ENCODE data around the gene CARD11.
A peak's percentile ranks its signal among the peaks of the same experiment; 100 is the strongest.
"Not testable (repeated sequence)": the region's sequence is repeated elsewhere in the genome, so short reads cannot be mapped to it uniquely, and the experiment has no call there.

CARD11 gene

DNA sequence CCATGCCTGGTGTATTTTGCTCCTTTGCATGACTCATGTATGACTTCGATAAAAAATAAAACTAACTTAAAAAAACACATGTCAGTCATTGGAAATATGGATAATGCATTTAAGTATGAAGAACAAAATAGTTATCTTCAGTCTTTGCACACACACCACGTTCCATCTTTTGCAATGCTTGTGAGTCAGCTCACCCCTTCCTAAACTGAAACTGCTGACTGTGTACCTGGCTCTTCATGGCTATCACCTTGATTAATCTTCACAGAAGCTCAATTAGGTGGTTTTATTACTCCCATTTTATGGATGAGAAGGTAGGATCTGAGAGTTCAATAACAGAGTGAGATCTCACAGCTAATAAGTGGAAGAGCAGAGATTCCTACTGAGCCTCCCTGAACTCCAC is 79.5 kb downstream of the CARD11 start:
- no peak for DNase-seq (ENCODE audit: low spot score)

DNA sequence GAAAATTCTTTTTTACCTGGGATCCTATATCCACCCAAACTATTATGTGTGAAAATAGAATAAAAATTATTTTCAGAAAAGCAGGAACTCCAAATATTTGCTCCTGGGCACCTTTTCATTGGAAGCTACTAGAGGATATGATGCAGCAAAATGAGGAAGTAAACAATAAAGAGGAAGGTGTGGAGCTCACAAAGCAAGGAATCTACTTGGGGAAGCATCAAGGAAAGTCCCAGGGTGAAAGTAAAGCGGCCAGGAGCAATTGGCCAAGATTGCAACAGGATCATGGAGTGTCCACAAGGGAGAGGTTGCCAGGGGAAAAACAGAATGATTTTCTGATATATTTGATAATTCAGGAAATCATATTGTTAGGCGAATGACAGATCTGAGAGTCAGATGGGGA is 80.8 kb downstream of the CARD11 start:
- peak; percentile 8 for DNase-seq (ENCODE audit: low spot score)

DNA sequence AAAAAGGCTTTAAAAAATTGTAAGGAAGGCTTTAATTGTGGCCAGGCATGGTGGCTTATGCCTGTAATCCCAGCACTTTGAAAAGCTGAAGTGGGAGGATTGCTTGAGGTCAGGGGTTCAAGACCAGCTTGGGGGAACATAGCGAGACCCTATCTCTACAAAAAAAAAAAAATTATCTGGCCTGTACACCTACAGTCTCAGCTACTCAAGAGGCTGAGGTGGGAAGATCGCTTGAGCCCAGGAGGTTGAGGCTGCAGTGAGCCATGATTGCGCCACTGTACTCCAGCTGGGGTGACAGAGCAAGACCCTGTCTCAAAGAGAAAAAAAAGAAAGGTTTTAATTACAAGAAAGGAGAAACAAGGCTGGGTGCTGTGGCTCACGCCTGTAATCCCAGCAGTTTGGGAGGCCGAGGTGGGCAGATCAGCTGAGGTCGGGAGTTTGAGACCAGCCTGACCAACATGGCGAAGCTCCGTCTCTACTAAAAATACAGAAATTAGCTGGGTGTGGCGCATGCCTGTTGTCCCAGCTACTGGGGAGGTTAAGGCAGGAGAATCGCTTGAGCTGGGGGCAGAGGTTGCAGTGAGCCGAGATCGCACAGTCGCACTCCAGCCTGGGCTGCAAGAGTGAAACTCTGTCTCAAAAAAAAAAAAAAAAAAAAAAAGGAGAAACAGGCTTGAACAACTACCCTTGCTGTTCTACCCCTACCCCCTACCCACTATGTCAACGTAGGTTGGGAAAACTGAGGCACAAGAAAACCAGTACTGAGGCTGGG is 83.7 kb downstream of the CARD11 start:
- DNase-seq (ENCODE audit: low spot score) = peak; percentile 9

DNA sequence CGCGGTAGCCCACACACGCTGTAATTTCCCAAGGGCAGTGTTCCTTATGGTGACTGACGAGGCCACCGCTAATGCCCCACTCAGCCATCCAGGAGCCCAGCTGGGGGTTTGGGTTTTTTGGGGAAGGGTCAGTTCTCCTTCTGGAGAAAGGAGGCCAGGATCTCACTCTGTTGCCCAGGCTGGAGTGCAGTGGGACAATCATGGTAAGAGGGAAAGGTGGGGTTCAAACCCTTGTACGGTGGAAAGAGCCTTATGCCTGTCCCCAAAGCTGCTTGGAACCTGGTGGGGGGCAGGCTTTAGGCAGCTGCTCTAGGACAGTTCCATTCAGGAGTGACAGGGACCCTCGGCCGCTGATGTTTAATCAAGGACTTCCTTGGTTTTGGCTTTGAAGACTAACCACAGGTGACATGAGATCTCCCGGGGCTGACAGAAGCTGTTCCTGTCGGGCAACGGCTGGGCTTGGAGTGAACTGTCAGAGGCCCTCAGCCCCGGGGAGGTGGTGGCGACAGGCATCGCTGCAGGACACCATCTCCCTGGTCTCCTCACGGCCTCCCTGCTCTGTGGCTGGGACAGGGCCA is 84.5 kb downstream of the CARD11 start:
- DNase-seq (ENCODE audit: low spot score) = peak; percentile 22

DNA sequence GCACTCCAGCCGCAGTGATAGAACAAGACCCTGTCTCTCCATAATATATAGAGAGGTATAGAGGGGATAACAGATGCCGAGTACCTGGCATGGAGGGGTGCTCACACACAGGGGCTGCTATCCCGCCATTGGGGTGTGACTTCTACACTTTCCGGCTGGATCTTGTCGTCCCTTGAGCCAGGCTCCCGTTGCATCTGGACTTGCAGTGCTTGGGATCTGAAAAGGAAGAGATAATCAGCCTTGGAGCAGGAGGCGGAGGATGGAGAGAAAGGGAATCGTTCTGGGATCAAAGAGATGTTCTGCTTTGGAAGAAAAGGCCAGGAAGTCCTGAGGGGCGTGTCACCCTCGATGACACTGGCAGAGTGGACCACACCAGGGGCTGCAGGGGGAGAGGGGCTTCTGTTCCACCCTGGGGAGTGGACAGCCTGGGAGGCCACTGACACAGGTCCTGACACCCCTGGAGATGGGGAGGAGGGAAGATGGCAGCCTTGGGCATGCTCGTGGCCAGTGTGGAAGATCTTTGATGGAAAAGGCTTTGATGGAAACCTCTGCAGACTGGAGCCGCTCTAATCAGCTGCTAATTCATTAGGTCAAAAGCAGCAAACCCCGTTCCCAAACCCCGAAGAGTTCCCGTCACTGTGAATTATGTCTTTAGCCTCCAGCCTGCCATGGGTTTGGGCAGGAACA is 85.1 kb downstream of the CARD11 start:
- peak; percentile 2 for DNase-seq (ENCODE audit: low spot score)

DNA sequence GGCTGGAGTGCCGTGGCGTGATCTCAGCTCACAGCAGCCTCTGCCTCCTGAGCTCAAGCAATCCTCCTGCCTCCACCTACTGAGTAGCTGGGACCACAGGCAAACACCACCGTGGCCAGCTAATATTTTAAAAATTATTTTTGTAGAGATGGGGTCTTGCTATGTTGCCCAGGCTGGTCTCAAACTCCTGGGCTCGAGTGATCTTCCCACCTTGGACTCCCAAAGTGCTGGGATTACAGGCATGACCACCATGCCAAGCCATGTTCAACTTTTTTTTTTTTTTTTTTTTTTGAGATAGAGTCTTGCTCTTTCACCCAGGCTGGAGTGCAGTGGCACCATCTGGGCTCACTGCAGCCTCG is 86.3 kb downstream of the CARD11 start:
- not testable (repeated sequence) for DNase-seq (ENCODE audit: low spot score)

DNA sequence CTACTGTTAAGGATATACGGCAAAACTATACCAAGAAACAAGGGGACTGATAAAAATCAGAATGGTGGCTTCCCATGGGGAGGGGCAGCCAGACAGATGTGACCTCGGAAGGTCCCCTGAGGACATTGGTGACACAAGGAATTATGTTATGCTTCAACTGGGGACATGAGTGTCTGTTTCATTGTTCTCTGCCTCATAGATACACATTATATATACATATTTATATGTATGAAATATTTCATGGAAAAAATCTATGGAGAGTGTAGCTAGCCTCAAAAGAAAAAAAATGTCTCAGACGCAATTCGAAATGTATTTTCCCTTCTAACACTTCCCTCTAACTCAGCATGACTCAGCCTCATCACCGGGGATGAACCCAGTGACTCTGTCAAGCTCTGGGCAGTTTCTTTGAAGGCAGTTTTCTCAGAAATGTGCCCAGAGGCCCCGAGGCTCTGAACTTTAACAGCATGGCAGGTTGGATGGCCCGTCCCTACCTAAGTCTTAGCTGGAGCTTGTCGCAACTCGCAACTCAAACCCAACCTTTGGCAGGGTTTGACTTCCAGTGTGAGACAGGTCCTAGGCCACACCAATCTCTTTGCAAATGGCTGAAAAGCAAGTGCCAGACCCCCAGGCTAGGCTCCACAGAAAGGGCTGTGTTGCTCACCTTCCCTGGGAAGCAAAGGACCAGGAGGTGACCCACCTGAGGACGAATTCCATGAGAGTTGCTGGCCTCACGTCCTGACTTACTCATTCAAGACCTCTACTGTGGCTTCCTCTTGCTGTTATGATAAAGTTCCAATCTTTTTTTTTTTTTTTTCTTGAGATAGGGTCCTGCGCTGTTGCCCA is 86.9 kb downstream of the CARD11 start:
- peak; percentile 30 for DNase-seq (ENCODE audit: low spot score)

DNA sequence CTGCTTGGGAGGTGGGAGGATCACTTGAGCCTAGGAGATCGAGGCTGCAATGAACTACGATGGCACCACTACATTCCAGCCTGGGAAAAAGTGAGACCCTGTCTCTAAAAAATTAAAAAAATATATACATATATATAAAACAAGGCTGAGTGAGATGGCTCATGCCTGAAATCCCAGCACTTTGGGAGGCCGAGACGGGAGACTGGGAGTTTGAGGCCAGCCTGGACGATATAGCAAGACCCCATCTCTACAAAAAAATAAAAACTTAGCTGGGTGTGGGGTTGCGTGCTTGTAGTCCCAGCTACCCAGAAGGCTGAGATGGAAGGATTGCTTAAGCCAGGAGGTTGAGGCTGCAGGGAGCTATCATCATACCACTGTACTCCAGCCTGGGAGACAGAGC is 87.6 kb downstream of the CARD11 start:
- DNase-seq (ENCODE audit: low spot score) = no peak

DNA sequence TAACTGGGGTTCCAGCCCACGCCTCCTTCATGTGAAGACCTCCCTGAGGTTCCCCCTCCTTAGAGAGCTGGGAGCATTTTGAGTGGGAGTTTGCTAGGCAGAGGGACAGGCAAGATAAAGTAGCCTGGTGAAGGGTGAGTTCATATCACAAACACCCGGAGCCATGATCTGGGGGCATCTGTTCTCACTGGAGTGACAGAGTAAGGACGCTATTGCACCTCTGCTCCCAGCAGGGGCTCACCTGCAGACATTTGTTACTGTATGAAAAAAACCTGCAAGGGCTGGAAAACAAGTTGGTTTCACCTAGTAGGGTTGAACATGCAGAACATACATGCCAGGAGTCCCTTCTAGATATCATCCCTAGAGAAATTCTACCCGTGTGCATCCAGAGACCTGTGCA is 88.4 kb downstream of the CARD11 start:
- DNase-seq (ENCODE audit: low spot score) = peak; percentile 53

DNA sequence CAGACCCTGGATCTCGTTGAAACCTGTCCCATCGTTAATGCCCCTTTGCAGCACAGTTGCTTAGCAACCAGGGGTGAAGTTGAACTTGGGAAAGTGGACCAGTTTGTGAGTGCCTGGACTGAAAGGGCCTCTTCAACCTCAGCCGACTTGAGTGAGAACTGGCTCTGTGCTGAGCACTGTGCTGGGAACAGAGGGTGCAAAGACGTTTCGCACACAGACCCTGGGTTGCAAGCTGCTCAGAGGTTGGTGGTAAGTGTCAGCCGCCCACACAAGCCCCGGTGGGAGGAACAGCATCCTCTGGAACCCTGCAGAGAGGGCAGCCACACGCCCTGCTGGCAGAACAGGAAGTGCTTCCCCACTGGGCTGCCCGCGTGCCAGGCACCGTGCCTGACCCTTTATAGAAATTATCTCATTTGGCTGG is 89.2 kb downstream of the CARD11 start:
- DNase-seq (ENCODE audit: low spot score) = peak; percentile 34

DNA sequence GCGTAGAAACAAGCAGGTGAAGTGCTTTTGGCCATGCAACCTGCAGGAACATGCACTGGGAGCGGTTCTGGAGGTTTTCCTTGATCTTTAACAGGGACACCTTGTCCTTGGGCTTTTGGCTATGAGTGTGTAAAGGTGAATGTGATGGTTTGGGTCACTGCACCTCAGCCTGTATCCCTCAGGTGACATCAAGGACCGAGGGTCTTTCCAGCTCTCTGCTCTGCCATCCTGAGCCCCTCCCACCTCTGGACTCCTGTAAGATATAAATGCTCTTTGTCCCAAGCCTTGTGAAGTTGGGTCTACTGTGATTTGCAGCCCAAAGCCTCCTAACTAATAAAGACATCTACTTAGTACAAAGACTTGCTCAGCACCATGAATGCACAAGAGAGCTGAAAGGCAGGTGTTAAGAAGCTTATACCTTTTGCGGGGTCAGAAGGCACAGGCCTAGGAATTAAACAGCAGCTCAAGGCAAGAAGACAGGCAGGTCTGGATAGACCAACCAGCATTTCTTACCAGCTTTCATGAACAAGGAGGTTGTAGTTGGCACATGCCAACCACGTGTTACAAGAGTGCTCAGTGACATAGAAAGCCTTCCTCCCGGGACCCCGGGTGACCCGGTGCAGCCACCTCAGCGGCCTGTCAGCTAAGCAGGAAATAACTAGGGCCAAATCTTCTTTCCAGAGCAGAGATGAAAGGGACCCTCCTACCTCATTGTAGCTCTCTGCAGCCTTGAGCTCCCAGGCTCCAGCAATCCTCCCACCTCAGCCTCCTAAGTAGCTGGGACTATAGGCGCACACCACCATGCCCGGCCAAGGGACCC is 89.9 kb downstream of the CARD11 start:
- DNase-seq (ENCODE audit: low spot score) = peak; percentile 47

DNA sequence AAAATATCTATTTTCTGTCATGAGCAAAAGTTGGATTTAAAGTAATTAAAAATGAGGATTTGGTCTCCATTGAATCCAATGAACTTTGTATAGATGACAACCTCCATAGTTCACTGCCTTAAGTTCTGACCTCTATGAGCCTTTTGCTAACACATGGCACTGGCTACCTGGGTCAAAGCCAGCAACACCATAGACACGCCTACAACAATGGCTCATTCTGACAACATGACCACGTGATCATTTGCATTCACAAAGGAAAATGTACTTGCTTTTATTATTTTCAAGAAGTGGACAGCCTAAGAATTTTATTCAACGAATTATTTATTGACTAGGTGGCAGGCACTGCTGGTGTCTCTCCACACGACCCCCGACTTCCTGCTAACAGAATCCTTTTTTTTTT is 90.6 kb downstream of the CARD11 start:
- no peak for DNase-seq (ENCODE audit: low spot score)

DNA sequence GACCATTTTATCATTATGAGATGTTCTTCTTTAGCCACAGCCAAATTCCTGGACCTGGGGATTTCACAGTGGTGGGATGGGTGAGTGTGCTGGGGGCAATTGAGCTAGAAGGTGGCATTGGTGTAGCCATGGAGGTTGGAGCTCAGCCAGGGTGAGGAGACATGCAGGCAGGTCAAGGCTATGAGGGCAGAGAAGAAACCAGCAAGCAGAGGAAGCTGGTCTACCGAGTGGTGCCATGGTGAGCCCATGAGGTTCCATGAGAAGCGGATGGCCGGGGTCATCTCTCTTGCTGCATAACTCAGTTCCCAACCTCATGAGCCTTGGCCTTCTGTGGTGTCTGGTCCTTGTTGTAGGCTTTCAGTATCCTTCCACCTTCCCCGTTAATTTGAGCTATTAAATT is 91.4 kb downstream of the CARD11 start:
- DNase-seq (ENCODE audit: low spot score) = peak; percentile 6

DNA sequence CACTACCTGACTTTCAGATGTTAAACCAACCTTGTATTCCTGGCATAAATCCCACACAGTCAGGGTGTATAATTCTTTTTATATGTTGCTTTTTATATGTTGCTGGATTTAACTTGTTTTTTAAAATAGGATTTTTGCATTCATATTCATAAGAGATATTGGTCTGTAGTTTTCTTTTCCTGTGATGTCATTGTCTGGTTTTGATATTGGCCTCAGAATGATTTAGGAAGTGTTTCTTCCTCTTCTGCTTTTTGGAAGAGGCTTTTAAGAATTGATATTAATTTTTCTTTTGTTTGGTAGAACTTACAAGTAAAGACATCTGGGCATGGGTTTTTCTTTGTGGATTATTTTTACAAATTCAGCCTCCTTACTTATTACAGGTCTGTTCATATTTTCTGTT is 93.1 kb downstream of the CARD11 start:
- DNase-seq (ENCODE audit: low spot score) = no peak

DNA sequence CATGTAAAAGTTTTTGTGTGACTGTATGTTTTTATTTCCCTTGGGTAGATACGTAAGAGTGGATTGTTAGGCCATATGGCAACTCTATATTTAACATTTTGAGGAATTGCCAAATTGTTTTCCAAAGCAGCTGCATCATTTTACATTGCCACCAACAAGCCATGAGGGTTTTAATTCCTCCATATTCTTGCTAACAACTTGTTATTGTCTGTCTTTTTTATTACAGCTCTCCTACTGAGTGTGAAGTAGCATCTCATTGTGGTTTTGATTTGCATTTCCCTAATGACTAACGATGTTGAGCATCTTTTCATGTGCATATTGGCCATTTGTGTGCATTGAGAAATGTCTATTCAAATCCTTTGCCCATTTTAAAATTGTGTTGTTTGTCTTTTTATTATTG is 94.9 kb downstream of the CARD11 start:
- no peak for DNase-seq (ENCODE audit: low spot score)

DNA sequence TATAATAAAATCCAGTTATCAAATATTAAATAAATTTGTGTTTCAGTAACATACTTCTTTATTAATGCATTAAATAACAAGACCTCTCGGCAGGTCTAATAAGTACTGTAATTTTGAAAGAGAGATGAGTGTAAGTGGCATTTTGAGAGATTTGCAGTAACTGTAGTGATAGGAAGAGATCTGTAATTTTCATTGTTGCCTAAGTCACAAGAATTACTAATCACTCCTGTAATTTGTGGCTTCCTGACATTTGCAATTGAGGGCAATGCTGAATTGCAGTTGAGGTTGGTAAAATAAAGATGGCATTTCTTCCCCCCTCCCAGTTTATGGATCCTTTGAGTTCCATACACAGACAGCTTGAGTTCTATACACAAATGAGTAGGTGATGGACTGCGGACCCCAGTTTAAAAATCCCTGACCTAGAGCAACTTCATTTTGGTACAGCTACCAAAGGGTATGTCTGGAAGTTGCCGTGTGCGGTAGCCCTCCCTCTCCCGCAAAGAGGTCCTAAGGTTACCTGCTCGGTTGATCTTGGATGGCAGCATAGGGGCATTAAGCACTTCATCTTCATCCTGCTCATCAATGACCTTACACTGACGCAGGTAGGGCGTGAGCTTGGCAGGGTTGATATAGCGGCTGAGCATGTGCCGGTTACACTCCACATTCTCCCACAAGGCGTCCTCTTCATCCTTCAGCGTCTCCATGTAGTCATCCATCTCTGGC is 96.4 kb downstream of the CARD11 start:
- peak; percentile 17 for DNase-seq (ENCODE audit: low spot score)

DNA sequence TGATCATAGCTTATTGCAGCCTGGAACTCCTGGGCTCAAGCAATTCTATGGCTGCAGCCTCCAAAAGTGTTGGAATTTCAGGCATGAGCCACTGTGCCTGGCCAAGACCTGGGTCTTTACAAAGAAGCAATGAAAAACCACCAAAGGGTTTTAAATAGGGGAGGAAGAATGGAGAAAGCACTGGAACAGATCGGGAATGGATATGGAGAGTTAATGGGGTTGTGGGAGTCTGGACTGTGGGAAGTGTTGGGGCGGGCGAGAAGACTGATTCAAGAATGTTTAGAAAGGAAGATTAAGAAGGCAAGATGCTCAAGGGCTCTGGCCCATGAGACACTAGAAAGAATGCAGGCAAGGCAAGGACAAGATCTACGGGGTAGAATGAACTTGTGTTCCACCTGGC is 98.5 kb downstream of the CARD11 start:
- DNase-seq (ENCODE audit: low spot score) = peak; percentile 8

DNA sequence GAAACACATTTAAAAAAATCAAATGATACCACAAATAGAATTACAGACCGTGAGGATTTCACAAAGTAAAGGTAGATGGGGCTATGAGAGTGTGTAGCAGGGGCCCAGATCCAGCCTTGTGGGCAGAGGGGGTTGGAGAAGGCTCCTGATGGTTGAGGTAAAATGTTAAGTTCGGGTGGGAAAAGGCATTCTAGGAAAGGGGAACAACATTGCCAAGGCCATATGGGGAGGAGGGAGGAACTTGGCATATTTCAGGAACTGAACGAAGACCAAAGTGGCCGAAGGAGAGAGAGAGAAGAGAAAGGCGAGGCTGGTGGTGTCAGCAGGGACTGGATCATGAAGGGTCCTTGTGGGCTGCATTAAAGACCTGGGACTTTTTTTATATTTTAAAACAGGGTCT is 98.9 kb downstream of the CARD11 start:
- DNase-seq (ENCODE audit: low spot score) = no peak

DNA sequence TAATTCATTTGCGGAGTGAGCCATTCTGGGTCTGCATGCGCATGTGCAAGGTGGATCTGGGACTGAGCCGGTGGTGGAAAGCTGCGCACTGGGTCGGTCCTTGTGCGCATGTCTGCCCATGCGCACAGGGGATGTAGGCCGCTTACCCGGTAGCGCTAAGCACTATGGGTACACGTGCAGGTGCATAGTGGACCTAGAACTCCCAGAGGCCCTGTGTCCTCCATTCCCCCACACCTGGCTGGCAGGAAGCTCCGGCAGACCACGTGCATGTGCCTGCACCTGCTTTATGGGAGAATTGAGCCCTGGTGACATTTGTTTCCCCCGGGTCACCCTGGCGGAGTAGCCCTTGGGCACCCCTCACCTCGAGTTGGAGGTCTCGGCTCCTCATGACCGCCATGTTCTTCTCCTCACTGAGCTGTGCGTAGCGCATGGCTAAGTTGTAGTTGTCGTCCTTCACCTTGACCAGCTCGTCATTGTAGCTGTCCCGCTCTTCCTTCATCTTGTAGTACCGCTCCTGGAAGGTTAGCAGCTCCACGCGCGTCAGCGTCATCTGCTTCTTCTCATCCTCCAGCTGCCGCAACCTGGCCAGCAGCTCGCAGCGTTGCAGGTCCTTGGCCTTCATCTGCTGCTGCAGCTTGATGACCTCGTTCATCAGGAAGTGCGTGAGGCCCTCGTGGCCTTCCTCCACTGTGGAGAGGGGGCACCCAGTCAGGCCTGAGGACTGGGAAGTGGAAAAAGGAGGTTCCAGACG is 99.6 kb downstream of the CARD11 start:
- DNase-seq (ENCODE audit: low spot score) = peak; percentile 28

DNA sequence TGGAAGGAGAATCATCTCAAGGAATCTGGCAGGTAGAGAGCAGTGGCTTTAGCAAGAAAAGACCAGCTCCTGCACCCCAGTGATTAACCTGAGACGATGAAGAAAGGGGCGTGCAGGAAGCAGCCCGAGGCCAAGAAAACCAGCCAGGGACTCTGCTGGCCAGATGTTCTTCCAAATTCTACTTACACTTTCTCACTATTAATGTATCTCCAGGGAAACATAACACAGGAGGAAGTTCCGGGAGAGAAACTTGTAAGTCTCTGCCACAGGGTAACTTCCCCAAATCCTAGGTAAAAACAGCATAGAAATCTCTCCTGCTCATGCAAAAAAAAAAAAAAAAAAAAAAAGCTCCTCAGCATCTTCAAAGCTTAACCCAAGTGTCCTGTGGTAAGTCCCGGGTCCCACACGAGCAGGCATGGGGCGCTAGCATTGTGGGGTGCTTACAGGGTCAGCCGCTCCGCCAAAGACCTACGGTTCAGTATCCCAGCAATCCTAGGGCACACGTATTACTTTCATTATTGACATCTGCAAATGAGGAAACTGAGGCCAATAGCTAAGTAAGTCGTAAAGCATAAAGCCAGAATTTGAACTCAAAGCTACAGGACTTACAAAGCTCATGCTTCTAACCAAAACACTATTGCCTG is 102.3 kb downstream of the CARD11 start:
- peak; percentile 36 for DNase-seq (ENCODE audit: low spot score)
